Small intestine (tissue), 7 donors: ENCODE results near the gene LDLRAP1. TPM values are rescaled to one million over a fixed set of nuclear protein-coding genes. Genes with fewer than 3 reads are reported as not detected.
A peak's percentile ranks its signal among the peaks of the same experiment; 100 is the strongest.

Source experiments
- DNase-seq, 2 donors: peaks; one replicate each; pipeline versions ENCODE4 v3.0.0 to v3.0.0-alpha.2; 2013
- FAIRE-seq: peaks from 2 replicates; lab custom pipeline; 2012; peaks lifted over from hg19 to GRCh38; lab: Jason Lieb, UNC
- H3K27ac ChIP-seq, 3 donors: one replicate each; pipeline ENCODE4 v1.5.1; 2013; ENCODE audit warnings: low read length in 2 of 3, mild to moderate bottlenecking in 2 of 3, control low read depth in 1 of 3, inconsistent platforms in 1 of 3, low read depth in 1 of 3, moderate library complexity in 1 of 3
- H3K27me3 ChIP-seq, 3 donors: one replicate each; pipeline ENCODE4 v1.6.1; 2013; ENCODE audit warnings: low read length in 3 of 3, inconsistent platforms in 1 of 3; ENCODE audit not compliant: control insufficient read depth in 3 of 3, insufficient read depth in 3 of 3
- H3K36me3 ChIP-seq, 3 donors: one replicate each; pipeline ENCODE4 v1.6.1; 2013; ENCODE audit warnings: low read length in 3 of 3, inconsistent platforms in 1 of 3, low read depth in 1 of 3, mild to moderate bottlenecking in 1 of 3, moderate library complexity in 1 of 3; ENCODE audit not compliant: control insufficient read depth in 3 of 3, insufficient read depth in 2 of 3
- H3K4me1 ChIP-seq, 3 donors: one replicate each; pipeline ENCODE4 v1.6.1; 2013; ENCODE audit warnings: low read length in 2 of 3, inconsistent platforms in 1 of 3, low read depth in 1 of 3, mild to moderate bottlenecking in 1 of 3, moderate library complexity in 1 of 3; ENCODE audit not compliant: control insufficient read depth in 3 of 3, insufficient read depth in 2 of 3
- H3K4me3 ChIP-seq, 3 donors: one replicate each; pipeline ENCODE4 v1.5.1; 2013; ENCODE audit warnings: low read length in 3 of 3, control low read depth in 1 of 3, inconsistent platforms in 1 of 3, low read depth in 1 of 3, mild to moderate bottlenecking in 1 of 3, moderate library complexity in 1 of 3
- H3K9me3 ChIP-seq, 2 donors: one replicate each; pipeline ENCODE4 v1.6.1; 2013; ENCODE audit warnings: low read depth in 1 of 2, low read length in 1 of 2; ENCODE audit not compliant: control insufficient read depth in 2 of 2, insufficient read depth in 1 of 2
- whole genome bisulfite sequencing, 3 donors: extraction: QIAGEN DNeasy Blood & Tissue Kit; methylation state at CpG; one replicate each; pipeline ENCODE4 v1.1.7; 2013; 5-methylcytosine and 5-hydroxymethylcytosine counted together
- polyA plus RNA-seq, 4 donors: library from polyadenylated mRNA; stranded (reverse) in 3 of 4; unstranded in 1 of 4; fragments of 200-250 nt in 3 of 4; fragments of 120-200 nt in 1 of 4; gene quantifications; one replicate each; pipeline versions ENCODE4 v1.2.1 to v1.2.3, GENCODE V29; 2013
- donor health status: healthy with polysubstance abuse.
- donor health status: control.
- donor health status: control.
- donor health status: Bipolar disorder and iron deficiency.
- donor health status: healthy.

LDLRAP1 gene
- polyA plus RNA-seq, 4 donors, result 9.5 to 23.3 (median 15.6) TPM

GRCh38 chr1:25577134-25577920, 33.9 kb downstream of the LDLRAP1 start:
- Histone ChIP-seq H3K27me3 (no peaks in the 10 kb centered on the region), H3K4me1 (peaks cover 0 to 25% (median 0%) of the 10 kb centered on the region in 3 donors), H3K9me3 (no peaks in the 10 kb centered on the region), H3K36me3 (no peaks in the 10 kb centered on the region), H3K4me3 (no peak overlapping the region), H3K27ac (no peak overlapping the region)
- no peak for FAIRE-seq
- WGBS, 3 donors, result 38 to 67% (median 39%) methylated on average over 20 to 21 of the region's 21 CpGs
- peak in 1 of 2 donors; percentile 31 for DNase-seq

GRCh38 chr1:25579292-25580252, 36.2 kb downstream of the LDLRAP1 start:
- Histone ChIP-seq H3K36me3 (no peaks in the 10 kb centered on the region), H3K9me3 (peaks cover 0 to 9% of the 10 kb centered on the region in 2 donors), H3K4me1 (peaks cover 0 to 4% (median 0%) of the 10 kb centered on the region in 3 donors), H3K27me3 (no peaks in the 10 kb centered on the region), H3K4me3 (no peak overlapping the region), H3K27ac (no peak overlapping the region)
- FAIRE-seq (no peak), DNase-seq (no peak)
- WGBS, 3 donors, result 77 to 90% (median 89%) methylated on average over 19 of the region's 19 CpGs

- Histone ChIP-seq H3K9me3 (peaks cover 0 to 9% of the 10 kb centered on the region in 2 donors), H3K27ac (no peak overlapping the region), H3K4me1 (no peaks in the 10 kb centered on the region), H3K4me3 (no peak overlapping the region), H3K36me3 (no peaks in the 10 kb centered on the region), H3K27me3 (no peaks in the 10 kb centered on the region)
- FAIRE-seq, result no peak
- 73 to 81% (median 77%) methylated on average over 6 of the region's 6 CpGs for WGBS, 3 donors
- DNase-seq, result no peak
These were observed 37.5 kb downstream of the LDLRAP1 start for GRCh38 chr1:25580927-25581326.

- DNase-seq, result no peak
- Histone ChIP-seq H3K4me1 (no peaks in the 10 kb centered on the region), H3K4me3 (no peak overlapping the region), H3K27ac (no peak overlapping the region), H3K27me3 (no peaks in the 10 kb centered on the region), H3K36me3 (no peaks in the 10 kb centered on the region), H3K9me3 (peaks cover 0 to 9% of the 10 kb centered on the region in 2 donors)
- no peak for FAIRE-seq
- WGBS, 3 donors, result 71 to 80% (median 79%) methylated on average over 5 of the region's 5 CpGs
These were observed 38.4 kb downstream of the LDLRAP1 start for GRCh38 chr1:25581764-25582163.

- no peak for FAIRE-seq
- no peaks in the 10 kb centered on the region for H3K4me1 ChIP-seq
- H3K4me3 ChIP-seq, result no peak overlapping the region
- WGBS, 3 donors, result 84 to 89% (median 88%) methylated on average over 14 of the region's 14 CpGs
- no peak overlapping the region for H3K27ac ChIP-seq
- DNase-seq, result no peak
- H3K36me3 ChIP-seq, result no peaks in the 10 kb centered on the region
- H3K27me3 ChIP-seq, result no peaks in the 10 kb centered on the region
- peaks cover 0 to 9% of the 10 kb centered on the region in 2 donors for H3K9me3 ChIP-seq
These were observed 40.3 kb downstream of the LDLRAP1 start for GRCh38 chr1:25583519-25584370.

GRCh38 chr1:25586181-25586588, 42.8 kb downstream of the LDLRAP1 start:
- H3K9me3 ChIP-seq, result peaks cover 0 to 9% of the 10 kb centered on the region in 2 donors
- WGBS, 3 donors, result 87 to 95% (median 93%) methylated on average over 16 of the region's 16 CpGs
- H3K4me3 ChIP-seq, result no peak overlapping the region
- no peaks in the 10 kb centered on the region for H3K36me3 ChIP-seq
- H3K4me1 ChIP-seq, result no peaks in the 10 kb centered on the region
- H3K27ac ChIP-seq, result no peak overlapping the region
- DNase-seq (no peak), FAIRE-seq (no peak)
- H3K27me3 ChIP-seq, result no peaks in the 10 kb centered on the region

- WGBS, 3 donors, result 80 to 85% (median 84%) methylated on average over 8 of the region's 8 CpGs
- H3K27ac ChIP-seq, result no peak overlapping the region
- no peaks in the 10 kb centered on the region for H3K27me3 ChIP-seq
- no peaks in the 10 kb centered on the region for H3K36me3 ChIP-seq
- peaks cover 0 to 9% of the 10 kb centered on the region in 2 donors for H3K9me3 ChIP-seq
- FAIRE-seq (no peak), DNase-seq (no peak)
- no peaks in the 10 kb centered on the region for H3K4me1 ChIP-seq
- H3K4me3 ChIP-seq, result no peak overlapping the region
These were observed 43.9 kb downstream of the LDLRAP1 start for GRCh38 chr1:25587290-25587689.
